Liver (tissue), 3 donors: ENCODE measurements around the gene NCKAP5L.

Experiments
- CTCF ChIP-seq: fragments of 150-350 bp; IDR thresholded peaks from 2 replicates; pipeline ENCODE4 v1.5.1; 2017; ENCODE audit warnings: improper control_type of control experiment, low read depth, low read length; ENCODE audit not compliant: missing input control
- HNF4A ChIP-seq, 2 donors: conservative IDR thresholded peaks; 2 replicates each; pipeline ENCODE4 v1.6.1; 2016; ENCODE audit warnings: antibody characterized with exemption in 2 of 2, mild to moderate bottlenecking in 2 of 2
- MAX ChIP-seq: IDR thresholded peaks from 2 replicates; pipeline ENCODE4 v1.6.1; 2016; ENCODE audit warnings: antibody characterized with exemption
- RAD21 ChIP-seq, 2 donors: IDR thresholded peaks; 2 replicates each; pipeline ENCODE4 v1.6.1; 2016; ENCODE audit warnings: antibody characterized with exemption in 2 of 2, mild to moderate bottlenecking in 2 of 2
- TAF1 ChIP-seq: conservative IDR thresholded peaks from 2 replicates; pipeline ENCODE4 v1.6.1; 2016; ENCODE audit warnings: antibody characterized with exemption, mild to moderate bottlenecking
- YY1 ChIP-seq: IDR thresholded peaks from 2 replicates; pipeline ENCODE4 v1.6.1; 2016; ENCODE audit warnings: antibody characterized with exemption, mild to moderate bottlenecking
- donor health status: healthy.
- donor health status: healthy.

GRCh38 chr12:49853671-49854070 is 25.5 kb upstream of the NCKAP5L start:
- no peak for TF ChIP-seq CTCF
- TF ChIP-seq HNF4A (conservative IDR thresholded peaks at IDR 0.05) = no peak
- TF ChIP-seq MAX = no peak
- no peak for TF ChIP-seq RAD21 (IDR thresholded peaks at IDR 0.05)
- TF ChIP-seq TAF1 = no peak
- no peak for TF ChIP-seq YY1
